Central memory CD4-positive, alpha-beta T cell (primary cell): Measurements from ENCODE around the gene HNF4A.

Source experiments
- DNase-seq: peaks from one replicate; pipeline ENCODE4 v3.0.0; 2022

HNF4A gene

GRCh38 chr20:44426879-44427790, 71.6 kb downstream of the HNF4A start:
- no peak for DNase-seq

- no peak for DNase-seq
Observed at GRCh38 chr20:44427804-44428173, 72.3 kb downstream of the HNF4A start.

GRCh38 chr20:44428174-44429016, 72.9 kb downstream of the HNF4A start:
- no peak for DNase-seq

- no peak for DNase-seq
Observed at GRCh38 chr20:44429017-44429339, 73.5 kb downstream of the HNF4A start.

- no peak for DNase-seq
Observed at GRCh38 chr20:44429419-44430269, 74.1 kb downstream of the HNF4A start.

- DNase-seq, result no peak
Observed at GRCh38 chr20:44430270-44431065, 75.0 kb downstream of the HNF4A start.

GRCh38 chr20:44431118-44431501, 75.6 kb downstream of the HNF4A start:
- no peak for DNase-seq

GRCh38 chr20:44431502-44432234, 76.2 kb downstream of the HNF4A start:
- DNase-seq, result no peak

- DNase-seq, result no peak
Observed at GRCh38 chr20:44432618-44433577, 77.4 kb downstream of the HNF4A start.

- DNase-seq, result no peak
Observed at GRCh38 chr20:44433751-44434538, 78.4 kb downstream of the HNF4A start.

GRCh38 chr20:44435630-44436335, 80.3 kb downstream of the HNF4A start:
- DNase-seq, result no peak

- DNase-seq, result no peak
Observed at GRCh38 chr20:44436393-44436792, 80.9 kb downstream of the HNF4A start.

GRCh38 chr20:44437497-44437896, 82.0 kb downstream of the HNF4A start:
- DNase-seq, result no peak

- DNase-seq, result no peak
Observed at GRCh38 chr20:44438782-44439181, 83.3 kb downstream of the HNF4A start.

GRCh38 chr20:44439318-44439717, 83.8 kb downstream of the HNF4A start:
- no peak for DNase-seq

GRCh38 chr20:44442298-44443070, 87.0 kb downstream of the HNF4A start:
- DNase-seq, result no peak

GRCh38 chr20:44445742-44446710, 90.5 kb downstream of the HNF4A start:
- no peak for DNase-seq
